Suprapubic skin (tissue), 4 donors: ENCODE results near the gene GALNT2. TPM values are rescaled to one million over a fixed set of nuclear protein-coding genes. Genes with fewer than 3 reads are reported as not detected.

Experiments
- DNase-seq, 2 donors: peaks; one replicate each; pipeline ENCODE4 v3.0.0-alpha.2; 2019; ENCODE audit warnings: low spot score in 2 of 2
- H3K27ac ChIP-seq: fragments of 200-600 bp; sonication (generic); one replicate; pipeline ENCODE4 v1.5.1; 2019
- H3K27me3 ChIP-seq: fragments of 200-600 bp; sonication (generic); one replicate; pipeline ENCODE4 v1.5.1; 2019
- H3K36me3 ChIP-seq: fragments of 200-600 bp; sonication (generic); one replicate; pipeline ENCODE4 v1.5.1; 2019
- H3K4me1 ChIP-seq: fragments of 200-600 bp; sonication (generic); one replicate; pipeline ENCODE4 v1.5.1; 2019
- H3K4me3 ChIP-seq: fragments of 200-600 bp; sonication (generic); one replicate; pipeline ENCODE4 v1.5.1; 2019; ENCODE audit warnings: mild to moderate bottlenecking
- H3K9me3 ChIP-seq: fragments of 200-600 bp; sonication (generic); one replicate; pipeline ENCODE4 v1.5.1; 2019
- CTCF ChIP-seq, 2 donors: fragments of 200-600 bp in 1 of 2; fragments of 450-650 bp in 1 of 2; sonication (generic) in 1 of 2; IDR thresholded peaks; one replicate each; pipeline ENCODE4 v1.5.1; 2016 to 2019; ENCODE audit warnings: antibody characterized with exemption in 2 of 2, mild to moderate bottlenecking in 1 of 2, moderate library complexity in 1 of 2
- EP300 ChIP-seq: sonication (generic); formaldehyde crosslinking; IDR thresholded peaks from one replicate; pipeline ENCODE4 v1.6.1; 2017; ENCODE audit warnings: antibody characterized with exemption
- POLR2A ChIP-seq, 2 donors: fragments of 450-650 bp; IDR thresholded peaks; one replicate each; pipeline ENCODE4 v1.6.1; 2017; ENCODE audit warnings: antibody characterized with exemption in 2 of 2, mild to moderate bottlenecking in 2 of 2, moderate library complexity in 2 of 2
- POLR2AphosphoS5 ChIP-seq, 3 donors: sonication (generic); formaldehyde crosslinking; IDR thresholded peaks; one replicate each; pipeline ENCODE4 v1.6.1; 2017; ENCODE audit warnings: antibody characterized with exemption in 3 of 3
- WGBS: methylation state at CpG from one replicate; pipeline ENCODE4 v1.1.5; 2018; 5-methylcytosine and 5-hydroxymethylcytosine counted together
- total RNA-seq, 4 donors: library from RNA; depleted of rRNA; stranded (reverse); fragments of >200 nt; gene quantifications; one replicate each; pipeline ENCODE4 v1.1.0, GENCODE V29; 2016

GALNT2 gene
- total RNA-seq, 4 donors from 2014 or later = 24.1 to 40.2 (median 36.4) TPM

- Histone ChIP-seq H3K36me3 (no peaks in the 10 kb centered on the region), H3K27ac (no peak overlapping the region), H3K9me3 (no peaks in the 10 kb centered on the region), H3K27me3 (peaks cover 16% of the 10 kb centered on the region), H3K4me3 (no peak overlapping the region), H3K4me1 (no peaks in the 10 kb centered on the region)
- DNase-seq = peak in 1 of 2 donors; percentile 55
- 87% methylated on average over 10 of the region's 14 CpGs for WGBS
- TF ChIP-seq EP300 (no peak), POLR2A (IDR thresholded peaks at IDR 0.05) (no peak), CTCF (IDR thresholded peaks at IDR 0.05) (no peak), POLR2AphosphoS5 (IDR thresholded peaks at IDR 0.05) (no peak)
Observed at GRCh38 chr1:230288641-230289349, 221.8 kb downstream of the GALNT2 start.

GRCh38 chr1:230289350-230289644 lies 222.3 kb downstream of the GALNT2 start:
- no peaks in the 10 kb centered on the region for H3K9me3 ChIP-seq
- no peak for DNase-seq
- TF ChIP-seq CTCF (IDR thresholded peaks at IDR 0.05) (no peak), POLR2A (IDR thresholded peaks at IDR 0.05) (no peak), POLR2AphosphoS5 (IDR thresholded peaks at IDR 0.05) (no peak), EP300 (no peak)
- H3K4me3 ChIP-seq = no peak overlapping the region
- H3K27ac ChIP-seq = no peak overlapping the region
- WGBS = 89% methylated on average over 5 of the region's 5 CpGs
- H3K36me3 ChIP-seq = no peaks in the 10 kb centered on the region
- H3K4me1 ChIP-seq = no peaks in the 10 kb centered on the region
- peaks cover 16% of the 10 kb centered on the region for H3K27me3 ChIP-seq

GRCh38 chr1:230291731-230292620 lies 224.9 kb downstream of the GALNT2 start:
- WGBS = 70% methylated on average over 28 of the region's 28 CpGs
- no peak for TF ChIP-seq POLR2A (IDR thresholded peaks at IDR 0.05)
- no peak for TF ChIP-seq EP300
- DNase-seq = peak; percentile 38 to 56
- Histone ChIP-seq H3K36me3 (no peaks in the 10 kb centered on the region), H3K27ac (no peak overlapping the region), H3K27me3 (peaks cover 16% of the 10 kb centered on the region), H3K4me3 (no peak overlapping the region), H3K9me3 (no peaks in the 10 kb centered on the region), H3K4me1 (no peaks in the 10 kb centered on the region)

- DNase-seq = peak; percentile 15 to 21
- no peak overlapping the region for H3K27ac ChIP-seq
- no peak overlapping the region for H3K4me3 ChIP-seq
- WGBS = 33% methylated on average over 6 of the region's 12 CpGs
- H3K27me3 ChIP-seq = peaks cover 16% of the 10 kb centered on the region
- H3K4me1 ChIP-seq = no peaks in the 10 kb centered on the region
- TF ChIP-seq CTCF (IDR thresholded peaks at IDR 0.05) (no peak), POLR2A (IDR thresholded peaks at IDR 0.05) (no peak), EP300 (no peak), POLR2AphosphoS5 (IDR thresholded peaks at IDR 0.05) (no peak)
- H3K36me3 ChIP-seq = no peaks in the 10 kb centered on the region
- no peaks in the 10 kb centered on the region for H3K9me3 ChIP-seq
Observed at GRCh38 chr1:230292689-230293389, 225.8 kb downstream of the GALNT2 start.

- H3K4me3 ChIP-seq = no peak overlapping the region
- TF ChIP-seq POLR2AphosphoS5 (IDR thresholded peaks at IDR 0.05) = no peak
- no peak for TF ChIP-seq POLR2A (IDR thresholded peaks at IDR 0.05)
- TF ChIP-seq EP300 = no peak
- TF ChIP-seq CTCF (IDR thresholded peaks at IDR 0.05) = no peak
- 71% methylated on average over 7 of the region's 7 CpGs for WGBS
- DNase-seq = peak; percentile 22 to 32
- no peak overlapping the region for H3K27ac ChIP-seq
- H3K9me3 ChIP-seq = no peaks in the 10 kb centered on the region
- no peaks in the 10 kb centered on the region for H3K4me1 ChIP-seq
- peaks cover 16% of the 10 kb centered on the region for H3K27me3 ChIP-seq
- H3K36me3 ChIP-seq = no peaks in the 10 kb centered on the region
Observed at GRCh38 chr1:230293390-230293700, 226.3 kb downstream of the GALNT2 start.
